ENCODE measurements around the gene IQGAP1.
"Not testable (repeated sequence)": the region's sequence is repeated elsewhere in the genome, so short reads cannot be mapped to it uniquely, and the experiment has no call there.

The IQGAP1 gene

DNA sequence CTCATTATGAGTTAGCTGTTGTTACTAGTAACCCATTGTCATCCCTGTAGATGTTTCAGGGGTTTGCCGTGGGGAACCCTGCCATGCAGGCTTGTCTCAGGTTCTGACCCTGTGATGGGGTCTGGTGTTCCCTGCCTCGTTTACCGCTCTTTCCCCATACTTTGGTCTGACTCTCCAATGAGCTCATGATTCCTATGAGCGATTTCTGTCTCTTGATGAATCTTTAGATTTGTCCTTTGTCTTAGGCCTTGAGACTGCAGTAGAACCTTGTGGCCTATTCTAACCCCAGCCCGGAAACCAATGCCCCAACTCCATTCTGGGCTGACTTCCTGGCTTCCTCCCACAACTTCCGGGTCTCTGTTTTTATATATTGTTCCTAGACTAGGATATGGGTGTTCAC is 11.3 kb upstream of the IQGAP1 start:
- DNase-seq (ENCODE audit: low spot score), result no peak

DNA sequence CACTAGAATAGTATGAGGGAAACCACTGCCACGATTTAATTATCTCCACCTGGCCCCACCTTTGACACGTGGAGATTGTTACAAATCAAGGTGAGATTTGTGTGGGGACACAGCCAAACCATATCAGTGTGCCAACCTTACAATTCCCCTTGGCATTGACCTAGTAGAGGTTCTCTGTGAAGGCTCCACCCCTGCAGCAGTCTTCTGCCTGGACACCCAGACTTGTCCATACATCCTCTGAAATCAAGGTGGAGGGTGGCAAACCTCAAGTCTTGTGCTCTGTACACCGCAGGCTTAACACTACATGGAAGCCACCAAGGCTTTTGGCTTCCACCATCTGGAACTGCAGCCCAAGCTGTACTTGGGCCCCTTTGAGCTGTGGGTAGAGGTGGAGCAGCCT is 8.8 kb upstream of the IQGAP1 start:
- no peak for DNase-seq (ENCODE audit: low spot score)

DNA sequence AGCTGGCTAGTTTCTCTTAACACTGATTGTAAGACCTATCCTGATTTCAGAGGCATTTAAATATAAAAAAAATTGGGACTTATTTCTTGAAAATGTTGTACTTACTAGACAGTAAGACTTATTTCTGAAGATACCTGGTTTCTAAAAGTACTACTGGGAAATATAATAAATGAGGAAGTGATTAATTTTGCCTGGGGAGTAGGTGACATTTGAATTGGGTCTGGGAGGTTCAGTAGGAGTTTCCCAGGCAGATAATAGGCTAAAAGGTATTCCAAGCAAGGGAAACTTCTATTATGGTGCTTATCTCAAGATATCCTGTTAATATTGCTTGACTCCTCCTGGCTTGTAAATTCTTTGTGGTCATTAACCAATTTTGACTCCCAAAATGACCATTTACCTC is 6.5 kb upstream of the IQGAP1 start:
- no peak for DNase-seq (ENCODE audit: low spot score)

DNA sequence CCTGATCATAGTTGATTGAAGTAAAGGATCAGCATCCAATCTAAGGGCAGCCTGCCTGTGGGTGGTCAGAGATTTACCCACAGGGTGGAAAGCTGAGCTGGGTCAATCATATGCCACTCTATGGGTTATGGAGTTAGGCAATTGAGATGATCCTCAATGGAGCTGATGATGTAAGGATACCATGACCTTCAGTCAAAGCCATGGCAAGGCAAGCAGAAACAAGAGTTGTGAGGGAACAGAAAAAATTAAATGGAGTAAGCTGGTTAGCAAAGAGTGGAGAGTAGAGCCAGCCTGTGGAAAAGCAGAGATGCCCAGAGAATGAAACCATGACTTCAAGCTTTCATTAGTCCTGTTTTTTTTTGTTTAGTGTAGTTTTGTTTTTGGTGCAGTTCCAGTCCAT is 5.7 kb upstream of the IQGAP1 start:
- DNase-seq (ENCODE audit: low spot score), result no peak

DNA sequence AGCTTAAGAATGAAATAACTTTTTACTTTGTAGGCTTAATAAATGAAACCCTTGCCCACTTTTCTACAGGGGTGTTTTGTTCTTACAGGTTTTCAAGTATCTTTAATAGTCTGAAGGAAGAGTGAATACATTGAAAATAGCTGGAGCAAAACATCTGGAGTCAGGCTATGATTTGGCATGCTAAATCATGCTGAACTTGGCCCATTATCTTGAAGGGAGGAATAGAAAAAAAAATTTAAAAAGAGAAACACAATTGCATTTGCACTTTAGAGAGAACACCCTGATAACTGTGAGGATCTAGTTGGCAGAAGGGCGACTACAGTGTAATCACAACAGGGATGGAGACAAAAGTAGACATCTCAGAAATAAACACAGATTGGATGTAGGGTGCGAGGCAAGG is 1.8 kb upstream of the IQGAP1 start:
- no peak for DNase-seq (ENCODE audit: low spot score)

DNA sequence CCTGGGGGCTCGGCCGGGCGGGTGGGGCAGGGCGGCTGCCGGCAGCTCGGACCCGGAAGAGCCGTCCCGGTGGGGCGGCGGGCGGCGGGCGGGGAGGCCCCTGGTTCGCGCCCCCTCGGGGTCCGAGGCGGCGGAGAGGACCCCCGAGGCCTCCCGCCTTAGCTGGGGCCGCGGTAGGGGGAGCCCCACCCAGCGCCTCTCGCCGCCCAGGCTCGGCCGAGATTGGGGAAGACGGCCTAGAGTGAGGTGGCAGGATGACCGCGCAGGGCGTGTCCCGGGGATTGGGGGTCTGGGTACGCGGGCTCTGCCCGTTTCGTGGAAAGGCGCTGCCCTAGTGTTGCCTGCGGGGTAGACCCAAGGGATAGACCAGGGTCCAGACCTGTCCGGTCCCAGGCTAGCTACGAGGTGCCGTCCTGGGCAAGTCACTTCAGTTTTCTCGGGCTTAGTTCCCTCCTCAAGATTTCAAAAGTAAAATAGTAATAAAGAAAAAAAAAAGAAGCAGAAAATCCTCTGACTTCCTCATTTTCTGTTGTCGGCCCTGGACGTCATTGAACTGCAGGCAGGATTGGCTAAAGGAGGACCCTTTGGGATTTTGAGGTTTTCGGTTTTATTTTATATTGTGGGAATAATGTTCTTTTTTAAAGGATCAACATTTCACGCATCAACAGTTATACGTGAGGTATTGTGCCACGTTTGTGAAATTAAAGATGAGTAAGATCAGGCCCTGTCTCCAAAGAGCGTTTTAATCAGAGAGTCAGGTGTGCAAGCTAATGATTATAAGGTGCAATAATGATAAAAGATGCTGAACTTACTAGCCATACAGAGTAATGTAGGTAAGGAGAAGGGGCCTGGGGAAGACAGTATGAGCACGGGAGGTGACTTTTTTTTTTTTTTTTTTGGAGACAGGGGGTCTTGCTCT is 679 bp downstream of the IQGAP1 start:
- no peak for DNase-seq (ENCODE audit: low spot score)

DNA sequence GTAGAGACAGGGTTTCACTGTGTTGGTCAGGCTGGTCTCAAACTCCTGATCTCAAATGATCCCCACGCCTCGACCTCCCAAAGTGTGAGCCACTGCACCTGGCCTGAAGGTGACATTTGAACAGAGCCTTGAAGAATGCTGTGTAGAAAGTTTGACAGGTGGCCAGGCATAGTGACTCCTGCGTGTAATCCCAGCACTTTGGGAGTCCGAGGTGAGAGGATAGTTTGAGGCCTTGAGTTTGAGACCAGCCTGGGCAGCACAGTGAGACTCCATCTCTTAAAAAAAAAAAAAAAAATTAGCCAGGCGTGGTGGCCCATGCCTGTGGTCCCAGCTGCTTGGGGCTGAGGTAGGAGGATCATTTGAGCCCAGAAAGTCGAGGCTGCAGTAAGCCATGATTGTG is 1.5 kb downstream of the IQGAP1 start:
- DNase-seq (ENCODE audit: low spot score), result no peak

DNA sequence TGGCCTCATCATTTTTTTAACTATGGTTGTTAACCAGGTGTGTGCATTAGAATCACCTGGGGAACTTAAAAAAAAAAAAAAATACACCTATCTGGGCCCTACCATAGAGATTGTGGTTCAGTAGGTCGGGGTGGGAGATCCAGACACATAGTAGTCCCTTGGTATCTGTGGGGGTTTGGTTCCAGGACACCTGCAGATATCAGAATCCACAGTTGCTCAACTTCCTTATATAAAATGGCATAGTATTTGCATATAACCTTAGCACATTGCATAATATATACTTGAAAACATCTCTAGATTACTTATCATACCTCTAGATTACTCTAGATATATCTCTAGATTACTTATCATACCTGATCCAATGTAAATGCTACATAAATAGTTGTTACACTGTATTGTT is 5.0 kb downstream of the IQGAP1 start:
- DNase-seq (ENCODE audit: low spot score), result no peak

DNA sequence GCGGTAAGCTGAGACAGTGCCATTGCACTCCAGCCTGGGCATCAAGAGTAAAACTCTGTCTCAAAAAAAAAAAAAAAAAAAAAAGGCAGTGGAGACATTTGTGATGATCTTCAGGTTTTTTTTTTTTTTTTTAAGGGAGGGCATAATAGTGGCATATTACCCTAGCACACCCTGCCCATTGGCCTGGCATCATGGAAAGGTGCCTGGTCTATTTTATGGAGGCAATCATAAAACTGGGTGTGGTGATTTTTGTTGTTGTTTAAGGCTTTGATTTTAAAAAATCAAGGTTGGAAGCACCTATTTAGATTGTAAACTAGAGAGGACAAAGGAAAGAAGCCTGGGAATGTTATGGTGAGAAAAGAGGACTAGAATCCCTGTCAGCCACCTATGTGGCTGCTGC is 6.0 kb downstream of the IQGAP1 start:
- no peak for DNase-seq (ENCODE audit: low spot score)

DNA sequence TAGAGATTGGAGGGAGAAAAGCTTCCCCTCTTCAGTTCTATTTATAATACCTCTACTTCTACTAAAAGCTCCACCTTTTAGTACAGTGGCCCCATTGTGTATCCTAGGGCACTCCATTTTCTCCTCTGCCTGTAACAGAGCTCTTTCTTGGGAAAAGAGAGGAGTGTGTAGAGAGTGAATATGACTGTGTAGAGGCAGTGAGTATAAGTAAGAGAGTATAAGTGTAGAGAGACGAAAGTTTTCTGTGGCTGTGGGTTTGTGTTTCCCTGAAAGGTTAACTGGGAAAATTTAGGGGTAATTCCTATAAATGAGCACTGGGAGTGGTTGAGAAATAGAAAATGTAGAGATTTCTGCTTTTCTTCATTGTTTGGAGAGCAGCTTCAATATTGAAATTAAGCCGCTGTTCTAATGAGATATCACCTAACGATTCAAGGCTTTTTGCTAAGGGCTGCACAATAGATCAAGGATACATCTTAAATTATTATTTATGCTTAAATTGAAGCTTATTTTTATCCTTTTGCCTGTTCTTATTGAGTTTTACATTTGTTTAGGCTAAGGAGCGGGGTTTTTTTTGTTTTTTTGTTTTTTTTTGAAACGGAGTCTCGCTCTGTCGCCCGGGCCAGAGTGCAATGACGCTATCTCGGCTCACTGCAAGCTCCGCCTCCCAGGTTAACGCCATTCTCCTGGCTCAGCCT is 6.9 kb downstream of the IQGAP1 start:
- no peak for DNase-seq (ENCODE audit: low spot score)

DNA sequence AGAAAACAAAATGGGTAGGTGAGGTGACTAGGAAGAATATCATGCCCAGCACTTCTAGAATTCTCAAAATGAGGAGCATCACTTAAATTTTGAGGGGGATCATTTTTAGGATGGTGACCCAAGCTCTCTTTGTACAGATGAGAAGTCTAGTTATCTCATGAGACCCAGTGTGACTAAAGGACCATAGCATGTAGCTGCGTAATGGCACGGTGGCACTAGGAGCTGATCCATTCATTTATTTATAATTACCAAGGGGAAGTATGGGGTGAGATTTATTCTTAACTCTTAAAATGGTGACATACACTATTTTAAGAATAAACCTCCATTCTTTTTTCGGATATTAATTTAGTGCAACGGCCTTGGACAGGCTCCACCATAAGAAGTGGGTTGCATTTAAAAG is 8.3 kb downstream of the IQGAP1 start:
- DNase-seq (ENCODE audit: low spot score), result no peak

DNA sequence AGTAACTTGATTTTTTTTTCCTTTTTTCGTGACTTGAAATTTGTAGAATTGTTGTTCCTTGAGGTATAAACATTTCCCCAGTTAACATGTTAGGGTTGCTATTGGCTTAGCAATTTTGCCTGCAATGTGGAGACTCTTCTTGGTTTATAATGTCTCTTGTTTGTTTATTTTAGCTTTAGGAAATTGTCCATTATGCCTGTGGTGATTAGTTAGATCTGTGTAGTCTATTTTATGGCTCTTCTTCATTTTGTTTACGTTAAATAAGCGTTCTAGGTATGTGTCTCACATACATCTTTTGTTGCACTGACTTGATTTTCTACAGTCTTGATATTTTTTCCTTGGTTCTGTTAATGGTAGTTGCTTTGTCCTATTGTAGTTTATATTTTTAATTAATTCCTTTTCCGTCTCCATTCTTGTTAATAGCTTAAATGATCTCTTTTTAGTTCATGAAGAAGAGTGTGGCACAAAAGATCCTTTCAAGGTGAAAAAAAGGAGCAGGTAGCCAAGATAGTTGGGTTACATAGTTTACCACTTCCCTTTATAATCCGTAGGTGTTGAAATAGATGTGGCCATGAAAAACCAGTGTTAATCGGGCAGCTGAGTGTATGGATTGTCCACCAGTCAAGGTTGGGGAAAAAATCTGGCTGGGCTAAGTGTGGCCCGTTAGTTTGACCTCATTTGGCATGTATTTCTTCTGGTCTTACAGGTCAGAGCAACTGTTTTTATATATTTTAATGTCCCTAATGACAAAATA is 12.1 kb downstream of the IQGAP1 start:
- no peak for DNase-seq (ENCODE audit: low spot score)

DNA sequence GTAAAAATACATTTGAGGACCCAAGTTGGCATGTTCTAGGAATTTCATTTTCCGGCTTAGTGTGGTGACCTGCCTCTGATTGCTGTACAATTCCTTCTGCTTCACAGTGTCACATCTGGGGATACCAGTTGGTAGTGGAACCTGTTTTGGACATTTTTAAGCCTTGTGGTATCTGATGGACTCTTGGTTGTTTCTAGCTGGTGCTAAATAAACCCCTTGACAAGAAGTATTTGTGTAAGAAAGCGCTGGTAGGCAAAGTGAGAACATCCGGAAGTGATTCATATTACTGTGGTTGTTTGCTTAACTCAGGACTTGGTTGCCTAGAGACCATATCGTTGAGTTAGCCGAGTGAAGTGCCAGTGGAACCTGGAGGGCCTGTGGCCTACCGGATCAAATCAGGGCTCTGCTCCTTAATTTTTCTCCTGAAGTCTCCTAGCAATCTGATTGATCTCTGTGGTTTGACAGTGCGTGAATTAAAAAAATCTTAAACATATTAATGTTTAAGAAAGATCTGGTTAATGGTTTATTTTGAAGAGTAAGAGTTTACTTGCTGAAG is 12.8 kb downstream of the IQGAP1 start:
- DNase-seq (ENCODE audit: low spot score), result peak; percentile 30

DNA sequence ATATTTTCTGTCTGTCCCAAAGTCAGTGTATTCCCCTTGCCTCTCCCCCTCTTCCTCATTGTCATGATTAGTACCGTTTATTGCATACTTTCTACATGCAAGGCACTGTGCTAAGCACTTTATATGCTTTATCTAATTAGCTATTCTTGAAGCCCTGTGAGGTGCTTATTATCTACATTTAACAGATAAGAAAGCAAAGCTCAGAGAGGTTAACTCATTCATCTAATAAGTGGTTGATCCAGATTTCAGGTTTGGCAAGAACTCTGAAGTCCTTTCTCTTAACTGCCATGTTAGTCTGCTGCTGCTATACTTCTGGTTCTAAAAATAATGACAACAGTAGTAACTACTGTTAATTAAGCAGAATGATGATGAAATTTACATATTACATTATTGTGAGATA is 13.5 kb downstream of the IQGAP1 start:
- DNase-seq (ENCODE audit: low spot score), result no peak

DNA sequence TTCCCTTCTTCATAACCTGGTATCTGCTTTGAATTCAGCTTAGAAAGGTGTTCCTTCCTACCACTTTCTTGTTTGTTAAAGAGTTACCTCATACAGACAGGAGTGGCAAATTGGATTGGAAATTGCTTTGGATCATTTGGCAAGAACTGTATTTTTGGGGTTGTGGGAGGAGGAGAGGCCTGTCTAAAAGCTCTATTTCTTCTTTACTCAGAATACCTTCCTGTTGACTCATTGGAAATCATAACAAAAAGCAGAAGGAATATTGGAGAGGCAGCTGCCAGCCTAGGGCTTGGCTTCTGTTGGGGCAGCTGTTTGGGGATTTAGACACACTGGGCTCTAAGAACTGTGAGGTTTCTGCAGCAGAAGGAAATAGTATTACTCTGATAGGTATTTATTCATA is 14.2 kb downstream of the IQGAP1 start:
- DNase-seq (ENCODE audit: low spot score), result no peak

DNA sequence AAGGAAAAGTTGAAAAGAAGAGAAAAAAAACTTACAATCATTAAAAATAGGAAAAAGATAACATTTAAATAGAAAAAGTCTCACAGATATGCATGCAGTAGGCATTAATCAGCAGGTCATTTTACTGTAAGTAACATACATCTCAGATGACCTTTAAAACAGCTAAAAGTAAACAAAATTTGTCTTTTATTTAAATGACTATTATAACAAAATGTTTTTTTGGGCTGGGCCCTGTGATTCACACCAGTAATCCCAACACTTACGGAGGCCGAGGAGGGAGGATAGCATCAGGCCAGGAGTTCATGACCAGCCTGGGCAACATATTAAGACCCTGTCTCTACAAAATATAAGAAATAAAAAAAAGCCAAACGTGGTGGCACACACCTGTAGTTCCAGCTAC is 14.7 kb downstream of the IQGAP1 start:
- no peak for DNase-seq (ENCODE audit: low spot score)

DNA sequence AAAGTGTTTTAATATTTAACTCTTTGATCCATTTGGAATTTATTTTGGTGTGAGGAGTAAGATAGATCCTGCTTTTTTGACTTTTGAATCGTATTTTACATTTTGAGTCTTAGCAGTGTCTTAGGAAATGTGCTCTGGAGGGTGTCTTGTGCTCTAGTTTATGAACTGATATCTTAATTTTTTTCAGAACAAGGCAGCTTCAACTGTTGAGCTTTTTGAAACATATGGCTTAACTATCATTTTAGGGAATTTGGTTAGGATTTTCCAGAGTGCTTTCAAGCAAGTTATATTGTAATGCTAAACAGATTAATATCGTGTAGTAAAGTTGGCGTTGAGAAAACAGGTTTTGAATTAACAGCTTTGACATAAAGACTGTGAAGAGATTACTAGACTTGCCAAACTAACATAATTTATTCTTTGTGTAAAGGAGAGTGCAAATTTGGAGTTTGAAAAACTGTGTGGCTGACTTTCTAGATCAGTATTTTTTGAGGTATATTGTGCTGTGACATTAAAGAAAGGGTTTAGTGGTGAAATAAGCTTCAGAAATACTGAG is 17.1 kb downstream of the IQGAP1 start:
- DNase-seq (ENCODE audit: low spot score), result no peak

DNA sequence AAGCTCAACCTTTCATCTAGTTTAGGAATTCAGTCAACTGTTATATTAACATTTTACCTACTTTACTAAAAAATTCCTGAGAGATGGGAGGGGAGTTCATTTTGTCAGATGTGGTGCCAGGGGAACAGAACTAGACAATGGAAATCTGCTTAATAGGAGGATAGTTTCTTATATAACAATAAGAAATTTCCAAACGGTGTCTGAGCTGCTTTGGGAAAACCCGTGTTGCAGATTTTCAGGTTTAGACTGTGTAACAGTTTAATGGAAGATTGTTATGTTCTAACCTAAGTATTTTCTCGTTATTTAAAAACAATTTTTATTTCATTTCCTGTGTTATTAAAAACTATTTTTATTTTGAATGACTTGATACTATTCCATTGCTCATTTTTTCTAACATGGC is 19.3 kb downstream of the IQGAP1 start:
- DNase-seq (ENCODE audit: low spot score), result no peak

DNA sequence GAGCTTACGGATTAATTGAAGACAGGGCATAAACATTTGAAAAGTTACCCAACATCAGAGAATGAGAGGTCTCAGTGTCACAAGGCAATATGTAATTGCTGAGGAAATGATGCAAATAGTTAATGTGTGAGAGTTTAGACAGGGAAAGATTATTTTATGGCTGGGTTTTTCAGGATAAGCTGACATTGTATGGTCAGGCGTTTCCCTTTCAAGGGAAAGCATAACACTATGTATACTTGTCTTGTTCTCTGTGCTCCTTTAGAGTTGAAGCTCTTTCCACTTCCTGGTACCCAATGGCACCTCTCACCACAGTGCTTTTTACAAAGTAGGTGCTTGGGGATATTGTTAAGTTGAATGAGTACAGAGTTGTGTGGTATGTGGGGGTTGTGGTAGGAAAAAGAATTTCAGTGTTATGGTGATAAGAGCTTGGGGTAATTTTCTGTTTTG is 19.9 kb downstream of the IQGAP1 start:
- no peak for DNase-seq (ENCODE audit: low spot score)

DNA sequence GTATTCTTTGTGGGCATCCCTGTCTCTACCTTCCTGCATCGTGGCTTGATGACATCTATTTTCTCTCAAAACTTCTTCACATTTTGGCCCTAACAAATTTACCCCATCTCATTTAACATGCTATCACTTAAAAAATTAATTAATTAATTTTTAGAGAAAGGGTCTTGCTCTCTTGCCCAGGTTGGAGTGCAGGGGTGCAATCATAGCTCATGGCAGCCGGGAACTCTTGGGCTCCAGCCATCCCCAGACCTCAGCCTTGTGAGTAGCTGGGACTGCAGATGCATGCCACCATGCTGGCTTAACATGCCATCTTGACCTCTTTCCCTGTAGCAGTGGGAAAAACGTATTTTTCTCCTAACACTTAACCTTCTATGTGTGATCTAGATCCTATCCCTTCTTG is 20.6 kb downstream of the IQGAP1 start:
- DNase-seq (ENCODE audit: low spot score), result no peak

DNA sequence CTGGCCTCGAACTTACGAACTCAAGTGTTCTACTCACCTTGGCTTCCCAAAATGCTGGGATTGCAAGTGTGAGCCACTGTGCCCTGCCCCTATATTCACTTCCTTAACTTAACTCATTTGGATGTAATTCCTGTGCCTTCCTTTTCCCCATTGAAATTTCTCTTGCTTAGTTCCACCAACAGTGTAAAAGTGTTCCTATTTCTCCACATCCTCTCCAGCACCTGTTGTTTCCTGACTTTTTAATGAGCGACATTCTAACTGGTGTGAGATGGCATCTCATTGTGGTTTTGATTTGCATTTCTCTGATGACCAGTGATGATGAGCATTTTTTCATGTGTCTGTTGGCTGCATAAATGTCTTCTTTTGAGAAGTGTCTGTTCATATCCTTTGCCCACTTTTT is 21.5 kb downstream of the IQGAP1 start:
- not testable (repeated sequence) for DNase-seq (ENCODE audit: low spot score)

DNA sequence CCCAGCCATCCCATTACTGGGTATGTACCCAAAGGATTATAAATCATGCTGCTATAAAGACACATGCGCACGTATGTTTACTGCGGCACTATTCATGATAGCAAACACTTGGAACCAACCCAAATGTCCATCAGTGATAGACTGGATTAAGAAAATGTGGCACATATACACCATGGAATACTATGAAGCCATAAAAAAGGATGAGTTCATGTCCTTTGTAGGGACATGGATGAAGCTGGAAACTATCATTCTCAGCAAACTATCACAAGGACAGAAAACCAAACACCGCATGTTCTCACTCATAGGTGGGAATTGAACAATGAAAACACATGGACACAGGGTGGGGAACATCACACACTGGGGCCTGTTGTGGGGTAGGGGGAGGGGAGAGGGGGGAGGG is 22.3 kb downstream of the IQGAP1 start:
- not testable (repeated sequence) for DNase-seq (ENCODE audit: low spot score)

Data from hematopoietic multipotent progenitor cell treated with erythropoietin and hydrocortisone succinate and interleukin-3 and kit ligand, for 15 days (in vitro differentiated cells).